ENCODE measurements around the gene IL21R. TPM values are rescaled to one million over a fixed set of nuclear protein-coding genes. Genes with fewer than 3 reads are reported as not detected.
A peak's percentile ranks its signal among the peaks of the same experiment; 100 is the strongest.

IL21R gene
- total and polyA plus RNA-seq, 10 of the 15 experiments (the other 5 are each of a cell fraction or from before 2014, with no cell fraction given), result 5.3 to 138 (median 82.5) TPM

DNA sequence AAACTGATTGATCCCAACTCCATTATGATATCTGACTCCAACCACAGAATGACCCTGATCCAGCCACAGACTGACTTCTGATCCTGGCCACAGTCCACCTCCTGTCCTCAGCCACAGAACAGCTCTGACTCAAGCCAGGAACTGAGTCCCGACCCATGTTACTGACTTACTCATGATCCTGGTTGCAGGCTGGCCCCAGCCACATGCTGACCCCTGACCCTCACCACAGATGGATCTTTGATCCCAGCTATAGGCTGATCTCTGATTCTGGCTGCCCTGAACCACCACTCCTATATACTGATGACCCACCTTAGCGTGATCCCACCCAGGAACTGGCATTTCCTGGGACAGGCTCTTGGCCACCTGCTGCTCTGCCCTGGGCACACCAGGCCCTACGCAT is 32.2 kb upstream of the IL21R start:
- peaks cover 12% of the 10 kb centered on the region; the same call in 2 of the 3 replicates for H3K9me3 ChIP-seq (replicated peaks; ENCODE audit: control insufficient read depth, insufficient read depth, low read length)
- H3K9ac ChIP-seq (ENCODE audit: control insufficient read depth, insufficient read depth, low read length), result no peak overlapping the region
- ChIA-PET CTCF (interaction anchor here (0.7 to 11.8 kb wide), 9 partner anchors 18 to 216 kb away, joined by 3 to 259 read pairs (median 17); no protein-coding TSS in a partner anchor), POLR2A (interaction anchor here (1.1 kb wide), 1 partner anchor 15 kb away, joined by 3 read pairs; no protein-coding TSS in a partner anchor), RAD21 (ENCODE audit: unreplicated experiment) (interaction anchor here (0.8 to 9.3 kb wide), 5 partner anchors 8 to 190 kb away, joined by 6 to 224 read pairs (median 94); partner anchors contain the start of gene IL21R), SMC1A (ENCODE audit: uncharacterized antibody, unreplicated experiment) (interaction anchor here (0.5 to 5.5 kb wide), 10 partner anchors 13 to 215 kb away, joined by 3 to 152 read pairs (median 20); partner anchors contain the start of gene IL21R)
- H3K4me3 ChIP-seq, result no peak overlapping the region
- H3K27ac ChIP-seq (ENCODE audit: control insufficient read depth, insufficient read depth), result no peak overlapping the region
- no peaks in the 10 kb centered on the region for H3K27me3 ChIP-seq (replicated peaks in 1 of 2; ENCODE audit: control insufficient read depth in 2 of 2, insufficient read depth in 2 of 2, low read length in 1 of 2)
- no peaks in the 10 kb centered on the region for H4K20me1 ChIP-seq (ENCODE audit: control insufficient read depth, insufficient read depth)
- DNase-seq (ENCODE audit: low read depth, low spot score), result no peak
- H3K36me3 ChIP-seq (ENCODE audit: control insufficient read depth in 2 of 2, insufficient read depth in 2 of 2, low read length in 1 of 2), result no peaks in the 10 kb centered on the region
- H3K79me2 ChIP-seq (ENCODE audit: control insufficient read depth, insufficient read depth, low read length), result no peaks in the 10 kb centered on the region
- in situ Hi-C loops (cut with MboI) (loop anchor here (5.0 to 25.0 kb wide), 2 partner anchors 138 to 1533 kb away; no protein-coding TSS in a partner anchor), intact Hi-C loops (cut with micrococcal nuclease; ENCODE audit: unreplicated experiment) (loop anchor here (5.0 kb wide), 1 partner anchor 53 kb away; no protein-coding TSS in a partner anchor)
- WGBS (ENCODE audit: insufficient coverage, insufficient replicate concordance, low lambda C conversion rate, missing lambda C conversion rate), result 67% methylated on average over 3 of the region's 3 CpGs
- no TSS peak for BruUV-seq (replicated peaks)
- FAIRE-seq, result no peak
- ATAC-seq, result no peak
- no peak overlapping the region for H2AFZ ChIP-seq (ENCODE audit: control insufficient read depth, low read depth, low read length)
- TF ChIP-seq ZNF592 (IDR thresholded peaks at IDR 0.05) (no peak), NR2F1 (conservative IDR thresholded peaks at IDR 0.05) (peak; percentile 45), ASH2L (IDR thresholded peaks at IDR 0.05; ENCODE audit: borderline replicate concordance, low read depth) (no peak), NFIC (IDR thresholded peaks at IDR 0.05; ENCODE audit: low read depth, low read length) (no peak), POLR2A (IDR thresholded peaks at IDR 0.05; ENCODE audit: low read depth, low read length) (no peak), NBN (IDR thresholded peaks at IDR 0.05) (no peak), IKZF2 (IDR thresholded peaks at IDR 0.05) (0 out of 4 replicates have a peak, but pooled peaks of 1 of the 2 experiments have one; percentile 34)
- TF ChIP-seq, protein P1, sequence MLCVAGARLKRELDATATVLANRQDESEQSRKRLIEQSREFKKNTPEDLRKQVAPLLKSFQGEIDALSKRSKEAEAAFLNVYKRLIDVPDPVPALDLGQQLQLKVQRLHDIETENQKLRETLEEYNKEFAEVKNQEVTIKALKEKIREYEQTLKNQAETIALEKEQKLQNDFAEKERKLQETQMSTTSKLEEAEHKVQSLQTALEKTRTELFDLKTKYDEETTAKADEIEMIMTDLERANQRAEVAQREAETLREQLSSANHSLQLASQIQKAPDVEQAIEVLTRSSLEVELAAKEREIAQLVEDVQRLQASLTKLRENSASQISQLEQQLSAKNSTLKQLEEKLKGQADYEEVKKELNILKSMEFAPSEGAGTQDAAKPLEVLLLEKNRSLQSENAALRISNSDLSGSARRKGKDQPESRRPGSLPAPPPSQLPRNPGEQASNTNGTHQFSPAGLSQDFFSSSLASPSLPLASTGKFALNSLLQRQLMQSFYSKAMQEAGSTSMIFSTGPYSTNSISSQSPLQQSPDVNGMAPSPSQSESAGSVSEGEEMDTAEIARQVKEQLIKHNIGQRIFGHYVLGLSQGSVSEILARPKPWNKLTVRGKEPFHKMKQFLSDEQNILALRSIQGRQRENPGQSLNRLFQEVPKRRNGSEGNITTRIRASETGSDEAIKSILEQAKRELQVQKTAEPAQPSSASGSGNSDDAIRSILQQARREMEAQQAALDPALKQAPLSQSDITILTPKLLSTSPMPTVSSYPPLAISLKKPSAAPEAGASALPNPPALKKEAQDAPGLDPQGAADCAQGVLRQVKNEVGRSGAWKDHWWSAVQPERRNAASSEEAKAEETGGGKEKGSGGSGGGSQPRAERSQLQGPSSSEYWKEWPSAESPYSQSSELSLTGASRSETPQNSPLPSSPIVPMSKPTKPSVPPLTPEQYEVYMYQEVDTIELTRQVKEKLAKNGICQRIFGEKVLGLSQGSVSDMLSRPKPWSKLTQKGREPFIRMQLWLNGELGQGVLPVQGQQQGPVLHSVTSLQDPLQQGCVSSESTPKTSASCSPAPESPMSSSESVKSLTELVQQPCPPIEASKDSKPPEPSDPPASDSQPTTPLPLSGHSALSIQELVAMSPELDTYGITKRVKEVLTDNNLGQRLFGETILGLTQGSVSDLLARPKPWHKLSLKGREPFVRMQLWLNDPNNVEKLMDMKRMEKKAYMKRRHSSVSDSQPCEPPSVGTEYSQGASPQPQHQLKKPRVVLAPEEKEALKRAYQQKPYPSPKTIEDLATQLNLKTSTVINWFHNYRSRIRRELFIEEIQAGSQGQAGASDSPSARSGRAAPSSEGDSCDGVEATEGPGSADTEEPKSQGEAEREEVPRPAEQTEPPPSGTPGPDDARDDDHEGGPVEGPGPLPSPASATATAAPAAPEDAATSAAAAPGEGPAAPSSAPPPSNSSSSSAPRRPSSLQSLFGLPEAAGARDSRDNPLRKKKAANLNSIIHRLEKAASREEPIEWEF (IDR thresholded peaks at IDR 0.05; ENCODE audit: insufficient replicate concordance, low read depth, low read length), result no peak
- TF ChIP-seq, protein P2, sequence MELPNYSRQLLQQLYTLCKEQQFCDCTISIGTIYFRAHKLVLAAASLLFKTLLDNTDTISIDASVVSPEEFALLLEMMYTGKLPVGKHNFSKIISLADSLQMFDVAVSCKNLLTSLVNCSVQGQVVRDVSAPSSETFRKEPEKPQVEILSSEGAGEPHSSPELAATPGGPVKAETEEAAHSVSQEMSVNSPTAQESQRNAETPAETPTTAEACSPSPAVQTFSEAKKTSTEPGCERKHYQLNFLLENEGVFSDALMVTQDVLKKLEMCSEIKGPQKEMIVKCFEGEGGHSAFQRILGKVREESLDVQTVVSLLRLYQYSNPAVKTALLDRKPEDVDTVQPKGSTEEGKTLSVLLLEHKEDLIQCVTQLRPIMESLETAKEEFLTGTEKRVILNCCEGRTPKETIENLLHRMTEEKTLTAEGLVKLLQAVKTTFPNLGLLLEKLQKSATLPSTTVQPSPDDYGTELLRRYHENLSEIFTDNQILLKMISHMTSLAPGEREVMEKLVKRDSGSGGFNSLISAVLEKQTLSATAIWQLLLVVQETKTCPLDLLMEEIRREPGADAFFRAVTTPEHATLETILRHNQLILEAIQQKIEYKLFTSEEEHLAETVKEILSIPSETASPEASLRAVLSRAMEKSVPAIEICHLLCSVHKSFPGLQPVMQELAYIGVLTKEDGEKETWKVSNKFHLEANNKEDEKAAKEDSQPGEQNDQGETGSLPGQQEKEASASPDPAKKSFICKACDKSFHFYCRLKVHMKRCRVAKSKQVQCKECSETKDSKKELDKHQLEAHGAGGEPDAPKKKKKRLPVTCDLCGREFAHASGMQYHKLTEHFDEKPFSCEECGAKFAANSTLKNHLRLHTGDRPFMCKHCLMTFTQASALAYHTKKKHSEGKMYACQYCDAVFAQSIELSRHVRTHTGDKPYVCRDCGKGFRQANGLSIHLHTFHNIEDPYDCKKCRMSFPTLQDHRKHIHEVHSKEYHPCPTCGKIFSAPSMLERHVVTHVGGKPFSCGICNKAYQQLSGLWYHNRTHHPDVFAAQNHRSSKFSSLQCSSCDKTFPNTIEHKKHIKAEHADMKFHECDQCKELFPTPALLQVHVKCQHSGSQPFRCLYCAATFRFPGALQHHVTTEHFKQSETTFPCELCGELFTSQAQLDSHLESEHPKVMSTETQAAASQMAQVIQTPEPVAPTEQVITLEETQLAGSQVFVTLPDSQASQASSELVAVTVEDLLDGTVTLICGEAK (IDR thresholded peaks at IDR 0.05; ENCODE audit: borderline replicate concordance), result no peak
- H3K4me2 ChIP-seq (ENCODE audit: control insufficient read depth, insufficient read depth), result no peak overlapping the region
- peaks cover 44% of the 10 kb centered on the region for H3K4me1 ChIP-seq (ENCODE audit: control insufficient read depth, insufficient read depth, low read length)
